Astrocyte of the cerebellum (primary cell): ENCODE results near the gene KCMF1.

Experiments
- DNase-seq: peaks from one replicate; pipeline ENCODE4 v3.0.0-alpha.2; 2011; ENCODE audit warnings: low read depth
- H3K4me3 ChIP-seq: 2 replicates; pipeline ENCODE4 v1.5.1; 2011; ENCODE audit warnings: mild to moderate bottlenecking, low read depth, low read length, moderate library complexity
- in situ Hi-C: cut with HindIII; loops from 2 replicates; pipeline ENCODE4 v1.10.0; 2017; ENCODE audit warnings: low sequenced_read_pairs
- TF ChIP-seq, protein P1 (sequence below): IDR thresholded peaks from 2 replicates; pipeline ENCODE4 v1.5.1; 2012; ENCODE audit warnings: low read length, low read depth, moderate library complexity, mild to moderate bottlenecking; ENCODE audit errors: missing control alignments

Gene KCMF1

DNA sequence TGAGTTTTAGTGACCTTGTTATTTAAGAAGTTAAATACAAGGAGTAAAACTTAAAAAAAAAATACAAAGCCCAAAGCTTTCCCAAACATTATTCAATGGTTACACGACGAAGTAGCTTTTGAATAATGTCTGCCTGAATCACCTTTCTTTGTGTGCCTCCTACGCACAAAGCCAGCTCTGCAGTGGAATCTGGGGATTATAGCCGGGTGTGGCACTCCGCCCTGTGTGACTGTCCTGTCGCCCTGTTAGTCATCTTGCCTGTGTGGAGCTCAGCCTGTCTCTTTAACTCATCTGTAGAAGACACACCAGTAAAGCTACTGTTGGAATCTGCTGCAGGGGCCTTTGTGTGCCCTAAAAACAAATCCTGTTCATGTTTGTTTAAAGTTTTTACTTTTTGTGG, 82.8 kb downstream of the KCMF1 start:
- H3K4me3 ChIP-seq, result no peak overlapping the region
- in situ Hi-C loops, result no loop called here
- TF ChIP-seq, protein P1, sequence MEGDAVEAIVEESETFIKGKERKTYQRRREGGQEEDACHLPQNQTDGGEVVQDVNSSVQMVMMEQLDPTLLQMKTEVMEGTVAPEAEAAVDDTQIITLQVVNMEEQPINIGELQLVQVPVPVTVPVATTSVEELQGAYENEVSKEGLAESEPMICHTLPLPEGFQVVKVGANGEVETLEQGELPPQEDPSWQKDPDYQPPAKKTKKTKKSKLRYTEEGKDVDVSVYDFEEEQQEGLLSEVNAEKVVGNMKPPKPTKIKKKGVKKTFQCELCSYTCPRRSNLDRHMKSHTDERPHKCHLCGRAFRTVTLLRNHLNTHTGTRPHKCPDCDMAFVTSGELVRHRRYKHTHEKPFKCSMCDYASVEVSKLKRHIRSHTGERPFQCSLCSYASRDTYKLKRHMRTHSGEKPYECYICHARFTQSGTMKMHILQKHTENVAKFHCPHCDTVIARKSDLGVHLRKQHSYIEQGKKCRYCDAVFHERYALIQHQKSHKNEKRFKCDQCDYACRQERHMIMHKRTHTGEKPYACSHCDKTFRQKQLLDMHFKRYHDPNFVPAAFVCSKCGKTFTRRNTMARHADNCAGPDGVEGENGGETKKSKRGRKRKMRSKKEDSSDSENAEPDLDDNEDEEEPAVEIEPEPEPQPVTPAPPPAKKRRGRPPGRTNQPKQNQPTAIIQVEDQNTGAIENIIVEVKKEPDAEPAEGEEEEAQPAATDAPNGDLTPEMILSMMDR, result no peak
- no peak for DNase-seq

DNA sequence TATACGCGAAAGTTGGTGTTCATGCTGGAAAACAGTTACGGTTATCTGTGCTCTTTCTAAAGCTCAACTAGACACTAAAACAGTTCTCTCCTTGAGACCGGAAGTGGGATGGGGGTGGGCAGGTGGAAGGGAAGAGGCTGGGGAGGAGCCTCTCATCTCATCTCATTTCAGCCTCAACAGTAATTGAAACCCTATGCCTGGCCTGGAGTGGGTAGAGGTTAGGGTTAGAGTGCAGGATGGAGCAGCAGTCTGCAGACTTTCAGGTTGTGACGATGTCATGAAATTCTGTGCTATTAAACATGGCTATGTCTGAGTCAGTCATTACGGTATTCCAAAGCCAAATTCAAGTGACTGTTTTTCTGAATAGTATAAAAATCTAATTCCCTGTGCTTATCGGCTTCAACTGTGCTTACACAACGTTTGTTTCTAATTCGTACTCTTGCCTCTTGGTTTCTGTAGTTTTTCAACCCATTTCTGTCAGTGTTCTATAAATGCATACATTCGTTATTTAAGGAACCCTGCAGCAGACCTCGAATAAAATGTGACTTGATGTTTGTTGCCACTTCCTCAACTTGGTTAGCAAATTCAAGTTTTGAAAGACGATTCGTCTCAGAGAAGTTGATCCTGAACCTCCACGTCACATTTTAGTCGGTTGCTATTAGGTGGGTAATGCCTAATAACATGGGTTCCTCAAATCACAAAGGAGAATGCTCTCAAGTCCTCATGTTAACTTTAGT, 86.4 kb downstream of the KCMF1 start:
- H3K4me3 ChIP-seq, result no peak overlapping the region
- in situ Hi-C loops, result no loop called here
- DNase-seq, result no peak
- TF ChIP-seq, protein P1, result no peak

DNA sequence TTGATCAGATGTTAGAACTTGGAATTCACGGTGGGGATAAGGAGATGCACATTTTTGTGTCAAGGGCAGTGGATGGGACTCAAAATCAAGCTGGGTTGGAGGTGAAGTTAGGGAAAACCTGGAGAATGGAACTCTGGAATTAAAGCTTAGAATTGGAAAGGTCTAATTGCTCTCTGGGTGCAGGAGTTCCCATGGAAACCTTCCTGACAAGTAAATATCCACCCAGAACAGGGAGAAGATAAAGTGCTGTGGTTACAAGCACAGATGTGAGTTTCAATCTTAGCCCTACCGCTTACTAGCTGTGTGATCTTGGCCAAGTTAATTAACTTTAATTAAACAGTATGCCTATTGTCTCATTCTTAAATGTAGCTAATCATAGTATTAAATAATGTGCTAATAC, 90.9 kb downstream of the KCMF1 start:
- DNase-seq, result no peak
- TF ChIP-seq, protein P1, result no peak
- H3K4me3 ChIP-seq, result no peak overlapping the region
- in situ Hi-C loops, result no loop called here

DNA sequence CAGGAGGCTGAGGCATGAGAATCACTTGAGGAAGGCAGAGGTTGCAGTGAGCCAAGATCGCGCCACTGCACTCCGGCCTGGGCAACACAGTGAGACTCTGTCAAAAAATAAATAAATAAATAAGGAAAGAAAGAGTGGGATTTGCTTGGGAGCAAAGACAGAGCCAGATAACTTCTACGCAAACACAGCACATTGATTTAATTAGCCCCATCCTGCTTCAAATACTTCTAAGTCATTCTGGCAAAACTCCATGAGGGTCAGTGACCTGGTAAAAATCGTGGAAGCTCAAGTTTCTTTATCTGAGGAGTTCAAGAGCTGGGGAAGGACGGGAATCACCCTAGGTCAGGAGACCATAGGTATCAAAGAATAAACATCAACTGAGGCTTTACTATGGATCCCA, 91.6 kb downstream of the KCMF1 start:
- in situ Hi-C loops, result no loop called here
- TF ChIP-seq, protein P1, result no peak
- no peak overlapping the region for H3K4me3 ChIP-seq
- no peak for DNase-seq

DNA sequence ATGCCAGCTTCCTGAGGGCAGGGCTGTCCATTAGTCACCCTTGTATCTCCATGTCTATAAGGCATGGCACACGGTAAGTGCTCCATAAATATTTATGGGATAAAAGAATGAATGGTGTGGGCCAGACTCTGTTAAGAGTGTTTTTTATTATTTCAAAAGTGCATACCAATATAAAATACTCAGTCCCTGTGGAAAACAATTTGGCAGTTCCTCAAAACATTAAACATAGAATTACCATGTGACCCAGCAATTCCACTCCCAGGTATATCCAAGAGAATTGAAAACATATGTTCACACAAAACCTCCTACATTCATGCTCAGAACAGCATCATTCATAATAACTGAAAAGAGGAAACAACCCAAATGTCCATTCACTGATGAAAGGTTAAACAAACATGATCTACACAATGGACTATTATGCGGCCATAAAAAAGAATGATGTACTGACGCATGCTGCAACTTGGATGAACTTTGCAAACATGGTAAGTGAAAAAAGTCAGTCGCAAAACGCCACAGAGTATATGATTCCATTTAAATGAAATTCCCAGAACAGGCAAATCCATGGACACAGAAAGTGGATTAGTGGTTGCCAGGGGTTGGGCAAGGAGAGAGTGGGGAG, 93.1 kb downstream of the KCMF1 start:
- TF ChIP-seq, protein P1, result no peak
- in situ Hi-C loops, result no loop called here
- no peak for DNase-seq
- H3K4me3 ChIP-seq, result no peak overlapping the region

DNA sequence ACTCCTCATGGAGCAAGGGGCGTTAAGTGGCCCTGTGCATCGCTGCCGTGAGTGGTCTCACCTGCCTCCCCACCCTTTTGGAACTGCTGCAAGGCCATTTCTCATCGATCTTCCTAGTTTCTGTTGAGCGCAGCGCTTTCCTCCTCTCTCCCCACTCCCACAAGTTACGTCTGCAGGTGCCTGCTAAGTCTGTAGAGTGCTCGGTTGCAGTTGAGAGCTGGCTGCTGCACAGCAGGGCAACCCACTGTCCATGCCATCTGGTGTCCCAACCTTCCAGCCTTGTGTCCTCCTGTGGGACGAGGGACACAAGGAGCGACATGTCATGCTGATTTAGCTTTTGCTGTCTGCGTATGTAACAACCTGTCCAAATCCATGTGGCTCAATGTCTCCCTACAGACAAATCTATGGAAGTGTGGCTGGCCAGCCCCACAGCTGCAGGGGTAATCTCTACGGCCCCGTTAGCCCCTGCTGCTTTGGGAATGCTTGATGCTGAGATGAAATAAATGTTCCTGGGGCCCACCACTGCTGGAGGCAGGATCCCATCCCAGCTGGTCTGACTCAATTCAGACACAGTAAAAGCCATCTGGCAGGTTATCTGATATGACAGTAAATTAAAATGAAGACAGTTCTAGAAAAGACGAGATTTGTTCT, 94.1 kb downstream of the KCMF1 start:
- no peak overlapping the region for H3K4me3 ChIP-seq
- TF ChIP-seq, protein P1, result no peak
- no peak for DNase-seq
- in situ Hi-C loops, result no loop called here
